Measurements from ENCODE around the gene HACD2.
"Not testable (repeated sequence)": the region's sequence is repeated elsewhere in the genome, so short reads cannot be mapped to it uniquely, and the experiment has no call there.

HACD2 gene, protein sequence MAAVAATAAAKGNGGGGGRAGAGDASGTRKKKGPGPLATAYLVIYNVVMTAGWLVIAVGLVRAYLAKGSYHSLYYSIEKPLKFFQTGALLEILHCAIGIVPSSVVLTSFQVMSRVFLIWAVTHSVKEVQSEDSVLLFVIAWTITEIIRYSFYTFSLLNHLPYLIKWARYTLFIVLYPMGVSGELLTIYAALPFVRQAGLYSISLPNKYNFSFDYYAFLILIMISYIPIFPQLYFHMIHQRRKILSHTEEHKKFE

DNA sequence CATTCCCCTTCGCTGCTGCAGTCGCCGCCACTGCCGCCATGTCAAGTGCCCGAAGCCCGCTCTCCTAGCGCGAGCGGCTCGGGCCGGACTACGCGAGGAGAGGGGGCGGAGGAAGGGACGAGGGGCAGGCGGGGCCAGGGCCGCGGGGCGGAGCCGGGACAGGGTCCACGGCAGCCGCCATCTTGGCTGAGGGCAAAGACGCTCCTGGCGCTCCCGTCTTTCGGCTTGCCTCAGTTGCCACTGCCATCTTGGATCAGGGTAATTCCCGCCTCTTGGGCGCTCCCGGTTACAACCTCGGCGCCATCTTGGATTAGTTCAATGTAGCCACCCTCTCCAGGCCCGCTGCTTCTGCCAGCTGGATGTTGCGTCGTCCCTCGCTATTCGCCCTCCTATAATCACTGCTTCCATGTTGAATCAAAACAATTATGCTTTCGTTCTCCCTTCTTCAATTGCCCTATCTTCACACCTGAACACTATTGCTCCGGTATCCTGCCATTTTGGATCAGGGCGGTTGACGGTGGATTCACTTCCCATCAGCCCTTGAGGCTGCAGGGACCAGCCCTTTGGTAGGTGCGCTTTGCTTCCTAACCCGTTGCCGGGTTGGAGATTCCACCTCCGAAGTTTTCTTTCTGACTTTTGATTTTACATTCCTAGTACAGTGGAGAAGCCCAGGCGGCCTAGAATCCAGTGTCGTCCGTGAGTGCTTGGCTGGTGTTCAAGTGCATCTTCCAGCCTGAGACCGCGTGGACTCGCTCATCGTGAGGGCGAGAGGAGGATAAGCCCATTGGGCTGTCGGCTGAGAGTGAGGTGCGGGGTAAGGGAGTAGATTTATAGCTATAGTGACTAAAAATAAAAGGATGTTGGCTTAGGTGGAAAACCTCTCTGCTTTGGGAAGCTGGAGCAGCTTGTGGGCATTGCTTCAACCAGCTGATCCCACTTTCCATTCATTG, at the start of gene HACD2:
TSS of gene HACD2 (minus strand) at position 66 of the 950 bp plus-strand sequence. CDS start at position 40, 26 bp downstream.
- DNase-seq (ENCODE audit: low spot score): peak; percentile 76

DNA sequence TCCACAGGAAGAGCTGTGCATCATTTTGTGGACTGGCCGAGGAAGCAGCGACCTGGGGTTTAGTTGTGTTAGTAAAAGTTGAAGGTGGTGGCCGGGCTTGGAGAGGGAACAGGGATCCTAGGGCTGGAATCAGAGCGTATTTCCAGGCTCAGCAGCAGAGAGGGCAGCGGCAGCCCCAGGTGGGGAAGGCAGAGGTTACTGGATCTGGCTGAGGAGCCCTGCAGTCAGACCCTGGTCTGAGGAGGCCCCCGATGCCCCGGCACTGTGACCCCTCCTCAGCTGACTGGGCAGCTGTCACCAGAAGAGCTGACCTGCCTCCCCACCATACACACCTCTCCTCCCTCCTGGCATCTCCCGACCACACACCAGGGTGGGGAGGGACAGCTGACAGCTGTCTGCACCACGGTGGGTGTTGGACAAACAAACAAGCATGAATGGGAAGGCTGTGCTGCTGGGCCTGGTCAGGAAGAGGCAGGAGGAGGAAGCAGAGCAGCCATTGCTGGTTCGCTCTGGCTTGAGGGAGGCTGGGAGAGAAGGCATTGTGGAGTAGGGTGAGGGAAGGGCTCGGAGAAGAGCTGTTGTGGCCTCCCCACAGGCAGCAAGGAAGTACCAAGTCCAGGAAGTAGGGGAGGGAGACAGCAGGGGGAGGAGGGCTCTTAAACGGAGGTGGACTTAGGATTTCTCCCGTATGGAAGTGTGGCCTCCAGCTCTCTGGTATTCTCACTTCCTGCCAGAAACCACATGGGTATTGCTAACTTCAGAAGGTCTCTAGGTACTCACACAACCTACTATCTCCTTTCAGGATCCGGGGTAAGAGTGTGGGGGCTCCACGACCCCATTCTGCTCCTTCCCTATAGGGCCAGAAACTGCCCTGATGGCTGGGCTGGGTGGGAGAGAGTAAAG, 49.5 kb upstream of the HACD2 start:
- no peak for DNase-seq (ENCODE audit: low spot score)

DNA sequence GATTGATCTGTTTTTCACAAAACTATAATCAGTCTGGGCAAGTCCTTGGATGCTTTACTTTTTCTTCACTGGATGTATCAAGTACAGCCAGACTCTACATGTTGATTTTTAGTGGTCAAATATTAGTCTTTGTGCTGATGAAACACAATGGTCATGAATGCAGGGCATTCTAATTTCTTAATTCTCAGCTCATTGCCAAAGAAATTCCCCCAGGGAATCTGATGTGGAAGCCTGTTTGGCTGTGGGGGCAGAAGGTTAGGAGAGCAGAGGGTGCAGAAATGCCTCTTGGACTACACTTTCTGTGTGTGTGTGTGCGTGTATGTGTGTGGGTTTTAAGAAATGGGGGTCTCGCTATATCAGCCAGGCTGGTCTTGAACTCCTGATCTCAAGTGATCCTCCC, 48.7 kb upstream of the HACD2 start:
- DNase-seq (ENCODE audit: low spot score): no peak

DNA sequence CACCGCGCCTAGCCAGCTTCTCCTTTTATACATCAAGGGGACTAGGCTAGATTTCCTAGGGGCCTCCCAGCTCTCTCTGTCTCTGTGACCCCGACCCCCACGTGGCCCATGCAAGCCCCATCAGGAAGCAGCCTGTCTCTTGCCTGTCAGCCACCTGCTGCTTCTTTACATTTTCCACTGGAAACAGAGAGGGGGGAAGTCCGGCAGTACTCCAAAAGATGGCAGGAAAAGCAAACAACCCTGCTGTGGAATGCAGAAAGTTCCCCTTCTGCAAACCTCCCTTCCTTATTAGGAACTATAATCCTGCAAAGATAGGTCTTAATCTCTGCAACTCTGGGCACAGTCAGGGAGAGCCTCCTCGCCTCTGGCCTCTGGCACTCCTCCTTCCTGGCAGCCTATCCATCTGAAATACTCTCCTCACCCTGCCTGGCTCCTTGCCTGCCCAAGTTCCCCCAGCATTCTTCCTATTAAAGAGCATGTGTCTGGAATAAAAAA, 47.4 kb upstream of the HACD2 start:
- DNase-seq (ENCODE audit: low spot score): no peak

DNA sequence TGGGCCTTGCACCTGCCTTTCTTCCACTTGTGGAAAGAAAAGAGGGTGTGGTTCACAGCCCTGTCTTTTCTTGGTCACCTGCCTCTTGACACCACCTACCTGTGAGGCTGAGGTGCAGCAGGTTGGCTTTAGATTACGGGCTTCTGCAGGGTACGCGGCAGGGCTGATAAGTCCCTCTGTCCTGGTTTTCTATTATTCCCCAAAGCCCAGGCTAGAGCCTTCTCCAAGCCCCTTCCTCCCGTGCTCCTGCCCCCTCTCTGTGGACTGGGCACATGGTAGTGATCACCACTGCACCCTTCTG, 44.8 kb upstream of the HACD2 start:
- no peak for DNase-seq (ENCODE audit: low spot score)

DNA sequence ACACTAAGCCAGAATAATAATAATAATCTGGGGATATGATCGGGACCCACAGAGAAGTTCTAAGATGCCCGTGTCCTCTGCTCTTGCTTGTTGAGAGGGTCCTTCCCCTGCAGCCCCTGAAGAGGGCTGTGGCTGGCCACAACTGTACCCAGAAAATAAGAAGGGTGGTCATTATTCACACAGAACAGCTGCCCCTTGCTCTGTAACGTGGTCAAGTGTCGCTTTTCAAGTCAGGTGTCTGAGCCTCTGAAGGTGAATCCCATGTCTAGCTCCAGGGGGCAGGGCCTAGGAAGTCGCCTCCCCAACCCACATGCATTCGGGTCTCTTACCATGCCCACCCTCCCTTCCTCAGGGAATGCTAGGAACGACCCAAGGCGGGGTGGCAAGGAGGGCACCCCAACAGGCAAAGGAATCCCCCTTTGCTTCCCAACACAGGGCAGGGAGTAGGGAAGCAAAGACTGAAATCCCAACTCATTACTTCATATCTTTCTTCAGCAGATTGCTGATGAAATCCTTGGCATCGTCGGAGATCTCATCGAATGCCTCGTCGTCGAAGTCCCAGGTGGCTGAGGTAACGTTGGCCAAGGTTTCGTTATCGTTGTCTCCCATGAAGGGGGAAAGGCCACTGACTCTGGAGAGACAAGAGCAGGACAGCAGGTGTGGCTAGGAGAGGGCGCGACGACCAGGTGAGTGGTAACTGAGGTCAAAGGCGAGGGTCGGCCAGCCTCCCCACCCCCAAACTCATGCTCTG, 44.3 kb upstream of the HACD2 start:
- DNase-seq (ENCODE audit: low spot score): no peak

DNA sequence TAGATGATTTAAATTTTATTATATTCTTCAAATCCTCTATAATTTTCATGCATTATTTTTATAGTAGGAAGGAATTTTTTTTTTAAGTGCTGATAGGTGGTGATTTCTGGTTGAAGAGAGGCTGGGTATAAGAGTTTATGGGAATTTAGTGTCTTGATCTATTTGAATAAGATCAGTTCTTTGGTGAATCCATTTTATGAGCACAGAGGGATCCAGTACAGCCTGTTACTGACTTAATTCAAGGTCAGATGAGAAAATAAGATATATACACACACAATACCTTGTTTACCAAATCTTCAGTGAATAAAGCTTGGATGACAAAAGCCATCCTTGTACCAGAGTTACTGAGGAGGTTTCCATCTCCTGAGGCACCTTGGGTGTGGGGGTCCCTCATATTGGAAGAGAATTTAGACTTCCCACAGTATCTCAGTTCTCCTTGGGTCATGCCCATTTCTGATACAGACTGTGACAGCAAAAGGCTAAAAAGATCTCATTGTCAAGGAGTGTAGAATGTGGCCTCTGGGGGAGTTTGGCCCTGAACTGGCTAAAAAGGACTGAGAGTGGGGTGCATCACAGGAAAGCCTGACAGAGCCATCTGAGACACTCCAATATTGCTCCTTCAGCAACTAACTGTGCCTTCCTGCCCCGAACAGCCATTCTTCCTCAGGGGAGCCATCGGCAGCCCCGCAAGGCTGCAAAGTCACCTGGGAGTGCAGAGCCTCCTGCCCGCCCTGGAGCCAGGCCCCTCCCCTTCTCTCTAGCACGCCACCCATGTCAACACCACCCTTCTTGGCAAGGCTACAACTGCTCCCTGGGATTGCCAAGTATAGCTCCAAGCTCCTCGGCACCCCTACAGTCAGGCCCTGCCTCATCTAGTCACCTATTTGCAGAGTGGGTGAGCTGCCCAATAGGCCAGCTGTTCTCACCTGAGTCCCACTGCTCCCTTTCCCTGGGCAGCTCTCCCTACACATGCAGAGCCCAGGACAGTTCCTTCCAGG, 43.1 kb upstream of the HACD2 start:
- no peak for DNase-seq (ENCODE audit: low spot score)

DNA sequence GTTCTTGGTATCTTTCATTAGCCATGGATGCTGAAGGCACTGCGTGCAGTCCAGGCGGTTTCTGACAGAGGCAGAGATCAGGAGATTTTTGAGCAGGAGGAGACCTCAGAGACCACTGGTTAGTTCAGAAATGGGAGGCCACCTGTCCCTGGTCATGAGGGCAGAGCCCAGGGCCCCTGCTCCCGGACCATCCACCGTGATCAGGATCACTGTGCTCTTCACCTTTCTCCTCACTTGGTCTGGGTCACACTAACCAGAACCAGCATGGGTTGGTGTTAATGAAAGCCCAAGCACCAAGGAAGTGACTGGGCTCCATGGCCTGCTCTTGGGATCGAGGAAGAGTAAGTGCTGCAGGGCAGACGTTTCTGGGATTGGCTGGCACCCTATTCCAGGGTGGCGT, 42.0 kb upstream of the HACD2 start:
- DNase-seq (ENCODE audit: low spot score): no peak

DNA sequence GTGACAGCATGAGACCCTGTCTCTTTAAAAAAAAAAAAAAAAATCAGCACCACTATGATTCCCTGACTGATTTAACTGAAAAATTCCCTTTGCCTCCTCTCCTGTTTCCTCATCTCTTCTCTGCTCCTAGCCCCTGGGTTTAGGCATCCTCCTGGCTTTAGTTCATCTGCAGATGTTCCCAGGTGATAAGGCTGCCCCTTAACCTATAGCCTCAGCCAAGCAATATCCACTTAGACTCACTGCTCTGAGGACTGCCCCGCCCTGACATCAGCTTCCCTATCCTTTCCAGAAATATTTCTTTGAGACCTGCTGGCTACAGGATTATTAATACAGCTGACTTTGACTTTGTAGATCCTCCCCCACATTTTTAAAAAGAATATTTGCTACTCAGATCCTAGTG, 39.4 kb upstream of the HACD2 start:
- no peak for DNase-seq (ENCODE audit: low spot score)

DNA sequence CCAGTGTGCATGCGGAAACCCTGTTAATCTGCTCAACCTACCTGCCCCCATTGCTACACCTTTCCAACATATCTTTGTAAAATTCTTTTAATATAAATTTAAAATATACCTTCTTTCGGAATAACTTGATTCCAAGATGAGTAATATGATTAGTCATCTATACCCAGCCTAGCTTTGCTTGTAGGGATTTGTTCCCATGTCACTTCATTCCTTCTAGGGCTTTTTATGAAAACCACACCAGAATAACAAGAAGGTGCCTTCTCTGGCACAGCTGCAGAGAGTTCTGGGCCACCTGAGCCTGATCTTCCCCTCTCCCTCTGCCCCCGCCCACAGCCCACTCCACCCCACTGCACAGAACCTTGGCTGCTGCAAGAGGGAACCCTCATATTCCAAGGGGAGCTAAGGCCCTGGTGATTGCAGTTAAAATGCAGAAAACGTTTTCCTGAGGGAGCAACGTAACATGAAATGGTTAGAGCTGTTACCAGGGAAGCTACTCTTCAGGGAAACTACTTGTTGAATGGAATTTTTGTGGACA, 38.6 kb upstream of the HACD2 start:
- DNase-seq (ENCODE audit: low spot score): no peak

DNA sequence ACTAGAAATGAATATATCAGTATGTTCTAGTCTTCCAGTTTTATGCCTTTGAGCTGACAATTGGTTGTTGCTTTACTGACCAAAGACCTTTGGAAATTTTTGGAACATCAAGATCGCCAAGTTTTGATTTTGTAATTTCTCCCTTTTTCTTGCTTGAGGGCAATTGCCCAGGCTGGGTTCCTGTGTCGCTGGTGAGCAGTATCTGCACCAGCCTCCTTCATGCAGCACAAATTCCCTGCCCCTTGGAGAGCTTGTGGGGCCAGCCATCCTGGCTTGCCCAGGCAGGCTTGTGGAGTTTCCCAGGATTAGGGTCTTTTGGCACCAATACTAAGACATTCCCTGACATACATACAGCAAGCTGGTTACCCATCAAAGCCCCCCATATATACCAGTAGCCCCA, 37.9 kb upstream of the HACD2 start:
- DNase-seq (ENCODE audit: low spot score): no peak

DNA sequence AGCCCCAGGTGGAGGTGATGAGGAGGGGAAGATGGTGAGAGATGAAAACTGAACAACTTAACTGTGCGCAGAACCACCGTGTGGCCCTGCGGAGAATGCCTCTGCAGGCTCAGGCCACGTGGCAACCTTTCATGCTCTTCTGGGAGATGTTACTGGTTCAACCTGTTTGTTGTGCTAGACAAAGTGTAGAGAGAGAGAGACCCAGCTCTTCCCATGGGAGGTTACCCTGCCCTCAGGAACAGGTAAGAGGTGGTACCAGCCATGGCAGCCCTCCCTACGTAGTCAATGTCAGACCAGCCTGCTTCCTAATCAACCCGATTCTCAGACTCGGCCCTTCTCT, 37.0 kb upstream of the HACD2 start:
- DNase-seq (ENCODE audit: low spot score): no peak

DNA sequence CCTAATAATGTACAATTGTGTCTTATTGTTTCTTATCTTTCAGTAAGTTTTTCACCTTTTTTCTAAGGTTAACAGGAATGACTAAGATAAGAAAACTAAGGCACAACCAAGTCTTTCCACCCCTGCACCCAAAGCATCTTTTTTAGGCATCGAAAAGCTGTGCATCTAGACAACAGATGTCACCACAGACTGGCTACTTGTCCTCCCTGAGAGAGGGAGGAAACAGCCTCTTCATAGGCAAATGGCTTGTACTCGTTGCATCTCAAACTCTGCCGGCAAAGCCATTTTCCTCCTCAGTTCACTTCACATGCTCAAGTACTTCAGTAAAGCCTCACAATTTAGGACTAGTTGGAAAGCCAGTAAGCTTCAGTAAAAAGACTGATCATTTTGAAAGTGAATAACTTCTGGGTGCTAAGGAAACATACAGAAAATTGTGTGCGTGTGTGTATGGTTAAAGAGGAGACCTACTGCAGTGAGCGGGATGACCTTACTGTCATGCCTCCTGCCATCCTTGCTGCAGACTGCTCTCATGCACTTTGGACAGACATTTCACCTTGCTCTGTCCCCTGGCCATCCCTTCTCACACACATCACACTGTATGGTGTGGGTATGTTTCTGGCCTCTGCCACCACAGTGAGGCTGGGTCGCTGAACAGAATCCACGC, 36.5 kb upstream of the HACD2 start:
- no peak for DNase-seq (ENCODE audit: low spot score)

DNA sequence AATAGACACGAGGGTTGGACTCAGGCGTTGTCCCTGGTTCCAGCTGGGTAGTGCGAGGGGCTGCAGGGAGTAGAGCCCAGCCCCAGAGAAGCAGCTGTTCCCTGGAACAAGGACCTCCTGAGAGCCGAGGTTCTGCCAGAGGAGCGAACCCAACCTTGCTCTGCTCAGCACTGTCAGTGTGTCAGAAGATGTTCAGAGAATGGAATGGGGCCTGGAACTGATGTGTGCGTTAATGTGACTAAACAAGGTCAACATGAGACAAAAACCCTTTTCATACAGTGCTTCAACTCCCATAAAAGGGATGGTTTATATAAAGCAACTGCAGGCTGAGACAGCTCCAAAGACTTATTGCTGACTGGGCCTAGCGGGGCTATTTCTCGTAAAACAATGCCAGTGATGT, 35.5 kb upstream of the HACD2 start:
- no peak for DNase-seq (ENCODE audit: low spot score)

DNA sequence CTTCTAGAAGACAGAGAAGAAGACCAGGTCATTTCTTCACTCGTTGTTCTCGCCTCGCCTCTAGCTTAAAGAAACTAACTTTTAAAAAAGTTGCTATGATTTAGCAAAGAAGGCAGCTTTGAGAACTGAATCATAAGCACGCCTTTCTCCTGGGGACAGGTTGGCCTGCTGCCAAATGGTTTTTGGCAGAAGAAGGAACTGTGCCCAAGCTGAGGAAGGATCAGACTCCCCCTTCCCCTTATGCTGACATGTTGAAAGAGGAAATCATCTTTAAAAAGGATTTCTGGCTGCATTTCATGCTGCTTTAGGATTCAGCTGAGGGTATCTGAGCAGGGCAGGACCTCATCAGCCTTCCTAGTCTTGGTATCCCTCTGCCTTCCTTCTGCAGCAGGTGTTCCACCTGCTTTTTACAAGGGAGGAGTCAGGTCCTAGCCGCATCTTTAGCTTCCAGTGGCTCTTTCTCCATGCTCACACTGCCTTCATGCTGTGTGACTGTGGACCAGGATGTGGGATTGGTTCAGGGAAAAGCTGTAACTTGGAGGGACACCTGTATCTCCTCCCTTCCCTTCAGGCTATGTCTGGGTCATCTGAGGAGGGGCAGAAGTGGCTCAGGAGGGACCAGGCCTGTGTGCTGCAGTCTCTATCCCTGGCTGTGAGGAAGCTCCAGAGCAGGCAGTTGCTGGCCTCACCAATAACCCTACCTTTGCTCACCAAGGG, 34.1 kb upstream of the HACD2 start:
- DNase-seq (ENCODE audit: low spot score): no peak

DNA sequence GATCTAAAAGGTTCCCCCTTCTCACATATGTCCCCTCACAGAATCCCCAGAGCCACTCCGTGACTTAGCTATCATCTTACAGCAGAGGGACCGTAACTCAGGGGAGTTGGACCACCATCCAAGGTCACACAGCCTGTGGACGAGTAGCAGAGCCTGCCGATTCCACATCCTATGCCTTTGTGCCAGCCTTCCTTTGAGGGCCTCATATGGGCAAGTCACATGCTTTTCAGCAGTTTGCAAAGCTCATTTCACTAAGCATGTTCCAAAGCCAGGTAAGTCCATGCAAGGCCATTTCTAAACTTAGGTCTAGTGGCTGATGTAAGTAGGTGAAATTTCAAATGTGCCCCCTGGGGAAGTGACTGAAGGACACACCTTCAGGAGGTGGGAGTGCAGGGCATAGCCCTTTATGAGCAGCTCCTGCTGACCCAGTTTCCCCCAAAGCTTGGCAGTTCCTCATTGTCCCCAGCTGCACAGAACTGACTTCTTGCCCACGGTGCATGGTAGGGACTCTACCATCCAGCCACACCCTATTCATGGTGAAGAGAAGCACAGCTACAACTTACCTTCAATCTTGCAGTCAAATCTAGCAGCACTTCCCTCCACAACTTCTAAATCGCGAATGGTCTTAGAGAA, 33.3 kb upstream of the HACD2 start:
- no peak for DNase-seq (ENCODE audit: low spot score)

DNA sequence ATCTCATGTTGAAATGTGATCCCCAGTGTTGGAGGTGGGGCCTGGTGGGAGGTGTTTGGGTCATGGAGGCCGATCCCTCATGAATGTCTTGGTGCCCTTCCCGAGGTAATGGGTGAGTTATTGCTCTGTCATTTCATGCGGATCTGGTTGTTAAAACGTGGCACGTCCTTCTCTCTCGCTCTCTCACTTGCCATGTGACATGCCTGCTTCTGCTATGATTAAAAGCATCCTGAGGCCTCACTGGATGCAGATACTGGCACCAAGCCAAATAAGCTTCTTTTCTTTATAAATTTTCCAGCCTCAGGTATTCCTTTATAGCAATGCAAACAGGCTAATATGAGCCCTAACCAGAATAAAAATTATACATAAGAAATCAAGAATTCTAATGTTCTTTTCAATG, 31.7 kb upstream of the HACD2 start:
- no peak for DNase-seq (ENCODE audit: low spot score)

DNA sequence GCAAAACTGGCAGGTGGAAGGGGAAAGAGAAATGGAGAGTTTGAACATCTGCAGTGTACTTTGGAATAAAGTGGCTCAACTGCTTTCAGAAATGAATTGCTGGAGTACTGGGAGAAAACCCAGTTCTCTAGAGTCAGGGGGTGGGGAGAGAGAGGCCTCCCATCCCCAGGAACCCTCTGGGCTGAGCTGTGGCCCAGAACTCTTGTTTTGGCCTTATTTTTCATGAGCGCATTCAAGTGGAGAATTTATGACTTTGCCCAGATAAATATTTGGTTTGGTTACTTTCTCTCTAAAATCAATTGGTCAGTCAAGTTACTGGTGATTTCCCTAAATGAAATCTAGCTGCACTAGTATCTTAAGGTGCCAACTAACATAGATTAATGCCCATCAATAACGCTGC, 28.7 kb upstream of the HACD2 start:
- no peak for DNase-seq (ENCODE audit: low spot score)

DNA sequence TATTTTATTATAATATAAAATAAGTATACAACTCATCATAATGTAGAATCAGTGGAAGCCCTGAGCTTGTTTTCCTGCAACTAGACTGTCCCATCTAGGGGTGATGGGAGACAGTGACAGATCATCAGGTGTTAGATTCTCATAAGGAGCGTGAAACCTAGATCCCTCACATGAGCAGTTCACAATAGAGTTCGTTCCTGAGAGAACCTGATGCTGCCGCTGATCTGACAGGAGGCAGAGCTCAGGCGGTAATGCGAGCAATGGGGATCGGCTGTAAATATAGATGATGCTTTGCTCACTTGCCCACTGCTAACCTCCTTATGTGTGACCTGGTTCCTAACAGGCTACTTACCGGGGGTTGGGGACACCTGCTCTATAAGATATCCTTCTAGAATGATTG, 26.8 kb upstream of the HACD2 start:
- not testable (repeated sequence) for DNase-seq (ENCODE audit: low spot score)

Measured in HuH-7 (cell line).